Sigmoid colon (tissue), 7 donors: ENCODE results near the gene LCMT1. TPM values are rescaled to one million over a fixed set of nuclear protein-coding genes. Genes with fewer than 3 reads are reported as not detected.

Source experiments
- DNase-seq: peaks from one replicate; pipeline ENCODE4 v3.0.0-alpha.2; 2019
- H3K27ac ChIP-seq, 4 donors: fragments of 200-600 bp; sonication (generic); one replicate each; pipeline ENCODE4 v1.5.1; 2016 to 2019; ENCODE audit warnings: mild to moderate bottlenecking in 1 of 4
- H3K27me3 ChIP-seq, 3 donors: fragments of 200-600 bp; sonication (generic); one replicate each; pipeline ENCODE4 v1.5.1; 2019; ENCODE audit warnings: mild to moderate bottlenecking in 1 of 3
- H3K36me3 ChIP-seq, 4 donors: fragments of 200-600 bp; sonication (generic); one replicate each; pipeline ENCODE4 v1.5.1; 2016 to 2019
- H3K4me1 ChIP-seq, 4 donors: fragments of 200-600 bp; sonication (generic); one replicate each; pipeline ENCODE4 v1.5.1; 2017 to 2019
- H3K4me3 ChIP-seq, 4 donors: fragments of 200-600 bp; sonication (generic); one replicate each; pipeline ENCODE4 v1.5.1; 2017 to 2019; ENCODE audit warnings: mild to moderate bottlenecking in 2 of 4, moderate library complexity in 1 of 4
- H3K9me3 ChIP-seq, 4 donors: fragments of 200-600 bp in 3 of 4; sonication (generic) in 3 of 4; one replicate each; pipeline versions ENCODE4 v1.5.1 to v1.6.1; 2013 to 2019
- EP300 ChIP-seq, 4 donors: sonication (generic); formaldehyde crosslinking; IDR thresholded peaks; one replicate each; pipeline ENCODE4 v1.6.1; 2017; ENCODE audit warnings: antibody characterized with exemption in 4 of 4
- POLR2A ChIP-seq, 2 donors: fragments of 450-650 bp; IDR thresholded peaks; one replicate each; pipeline ENCODE4 v1.6.1; 2016; ENCODE audit warnings: antibody characterized with exemption in 2 of 2, mild to moderate bottlenecking in 2 of 2, moderate library complexity in 2 of 2
- POLR2AphosphoS5 ChIP-seq, 4 donors: sonication (generic); formaldehyde crosslinking; IDR thresholded peaks; one replicate each; pipeline ENCODE4 v1.6.1; 2017; ENCODE audit warnings: antibody characterized with exemption in 4 of 4
- WGBS, 2 donors: extraction: QIAGEN DNeasy Blood & Tissue Kit; methylation state at CpG; one replicate each; pipeline ENCODE4 v1.1.7; 2013; 5-methylcytosine and 5-hydroxymethylcytosine counted together
- intact Hi-C: fragments of 100-400 bp; cut with DNase I; formaldehyde crosslinking; loops from one replicate; pipeline ENCODE4 v1.15.1; 2023
- polyA plus RNA-seq, 3 donors: library from polyadenylated mRNA; stranded (reverse); fragments of 200-250 nt; gene quantifications; one replicate each; pipeline ENCODE4 v1.2.3, GENCODE V29; 2013
- total RNA-seq, 4 donors: library from RNA; depleted of rRNA; stranded (reverse); fragments of >200 nt; gene quantifications; one replicate each; pipeline ENCODE4 v1.1.0, GENCODE V29; 2016
- TF ChIP-seq, protein P1 (sequence below), 4 experiments: fragments of 450-650 bp in 3 of 4; fragments of 200-600 bp in 1 of 4; IDR thresholded peaks; one replicate each; pipeline ENCODE4 v1.5.1; 2016 to 2019; ENCODE audit warnings: antibody characterized with exemption in 4 of 4, mild to moderate bottlenecking in 3 of 4, moderate library complexity in 2 of 4
- donor health status: healthy with polysubstance abuse.
- donor health status: Bipolar disorder and iron deficiency.
- donor health status: healthy.

Gene LCMT1
- total and polyA plus RNA-seq, 7 donors = 27.0 to 61.5 (median 43.5) TPM

- Histone ChIP-seq H3K9me3 (no peaks in the 10 kb centered on the region), H3K4me1 (no peaks in the 10 kb centered on the region), H3K27me3 (no peaks in the 10 kb centered on the region), H3K4me3 (no peak overlapping the region), H3K27ac (no peak overlapping the region), H3K36me3 (no peaks in the 10 kb centered on the region)
- no peak for TF ChIP-seq EP300 (IDR thresholded peaks at IDR 0.05)
- TF ChIP-seq, protein P1, sequence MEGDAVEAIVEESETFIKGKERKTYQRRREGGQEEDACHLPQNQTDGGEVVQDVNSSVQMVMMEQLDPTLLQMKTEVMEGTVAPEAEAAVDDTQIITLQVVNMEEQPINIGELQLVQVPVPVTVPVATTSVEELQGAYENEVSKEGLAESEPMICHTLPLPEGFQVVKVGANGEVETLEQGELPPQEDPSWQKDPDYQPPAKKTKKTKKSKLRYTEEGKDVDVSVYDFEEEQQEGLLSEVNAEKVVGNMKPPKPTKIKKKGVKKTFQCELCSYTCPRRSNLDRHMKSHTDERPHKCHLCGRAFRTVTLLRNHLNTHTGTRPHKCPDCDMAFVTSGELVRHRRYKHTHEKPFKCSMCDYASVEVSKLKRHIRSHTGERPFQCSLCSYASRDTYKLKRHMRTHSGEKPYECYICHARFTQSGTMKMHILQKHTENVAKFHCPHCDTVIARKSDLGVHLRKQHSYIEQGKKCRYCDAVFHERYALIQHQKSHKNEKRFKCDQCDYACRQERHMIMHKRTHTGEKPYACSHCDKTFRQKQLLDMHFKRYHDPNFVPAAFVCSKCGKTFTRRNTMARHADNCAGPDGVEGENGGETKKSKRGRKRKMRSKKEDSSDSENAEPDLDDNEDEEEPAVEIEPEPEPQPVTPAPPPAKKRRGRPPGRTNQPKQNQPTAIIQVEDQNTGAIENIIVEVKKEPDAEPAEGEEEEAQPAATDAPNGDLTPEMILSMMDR (IDR thresholded peaks at IDR 0.05) = no peak
- no peak for TF ChIP-seq POLR2A (IDR thresholded peaks at IDR 0.05)
- no peak for TF ChIP-seq POLR2AphosphoS5 (IDR thresholded peaks at IDR 0.05)
- DNase-seq = no peak
- intact Hi-C loops = no loop called here
- 62 to 90% methylated on average over 10 of the region's 10 CpGs for whole genome bisulfite sequencing, 2 donors
These were observed 18.1 kb upstream of the LCMT1 start for GRCh38 chr16:25093208-25094061.

GRCh38 chr16:25094596-25094995, 16.9 kb upstream of the LCMT1 start:
- Histone ChIP-seq H3K4me3 (no peak overlapping the region), H3K36me3 (no peaks in the 10 kb centered on the region), H3K27ac (no peak overlapping the region), H3K4me1 (no peaks in the 10 kb centered on the region), H3K27me3 (no peaks in the 10 kb centered on the region), H3K9me3 (no peaks in the 10 kb centered on the region)
- 70 to 79% methylated on average over 8 of the region's 8 CpGs for WGBS, 2 donors
- TF ChIP-seq, protein P1 (IDR thresholded peaks at IDR 0.05) = no peak
- TF ChIP-seq EP300 (IDR thresholded peaks at IDR 0.05) (no peak), POLR2A (IDR thresholded peaks at IDR 0.05) (no peak), POLR2AphosphoS5 (IDR thresholded peaks at IDR 0.05) (no peak)
- intact Hi-C loops = no loop called here
- no peak for DNase-seq

DNA sequence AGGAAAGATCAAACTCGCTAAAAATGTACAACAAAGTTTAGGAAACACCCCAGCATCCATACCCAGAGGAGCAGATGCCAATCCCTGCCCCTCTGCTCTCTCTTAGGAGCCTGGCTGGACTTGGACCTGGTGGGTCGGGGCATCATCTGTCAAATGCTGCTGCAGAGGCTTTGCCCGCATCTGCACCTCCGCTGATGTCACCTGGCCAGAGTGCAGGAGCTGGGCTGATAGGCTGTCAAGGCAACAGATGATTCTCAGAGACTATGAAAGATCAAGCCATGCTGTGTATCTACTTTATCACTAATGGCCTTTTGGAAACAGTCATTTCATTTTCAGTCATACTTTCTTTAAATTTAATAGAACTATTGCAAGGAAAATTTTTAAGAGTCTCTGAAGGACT, 15.9 kb upstream of the LCMT1 start:
- Histone ChIP-seq H3K27ac (no peak overlapping the region), H3K4me1 (no peaks in the 10 kb centered on the region), H3K36me3 (no peaks in the 10 kb centered on the region), H3K27me3 (no peaks in the 10 kb centered on the region), H3K4me3 (no peak overlapping the region), H3K9me3 (no peaks in the 10 kb centered on the region)
- TF ChIP-seq EP300 (IDR thresholded peaks at IDR 0.05) (no peak), POLR2AphosphoS5 (IDR thresholded peaks at IDR 0.05) (no peak), POLR2A (IDR thresholded peaks at IDR 0.05) (no peak)
- TF ChIP-seq, protein P1 (IDR thresholded peaks at IDR 0.05) = no peak
- intact Hi-C loops = no loop called here
- 77 to 89% methylated on average over 4 of the region's 4 CpGs for WGBS, 2 donors
- DNase-seq = no peak

DNA sequence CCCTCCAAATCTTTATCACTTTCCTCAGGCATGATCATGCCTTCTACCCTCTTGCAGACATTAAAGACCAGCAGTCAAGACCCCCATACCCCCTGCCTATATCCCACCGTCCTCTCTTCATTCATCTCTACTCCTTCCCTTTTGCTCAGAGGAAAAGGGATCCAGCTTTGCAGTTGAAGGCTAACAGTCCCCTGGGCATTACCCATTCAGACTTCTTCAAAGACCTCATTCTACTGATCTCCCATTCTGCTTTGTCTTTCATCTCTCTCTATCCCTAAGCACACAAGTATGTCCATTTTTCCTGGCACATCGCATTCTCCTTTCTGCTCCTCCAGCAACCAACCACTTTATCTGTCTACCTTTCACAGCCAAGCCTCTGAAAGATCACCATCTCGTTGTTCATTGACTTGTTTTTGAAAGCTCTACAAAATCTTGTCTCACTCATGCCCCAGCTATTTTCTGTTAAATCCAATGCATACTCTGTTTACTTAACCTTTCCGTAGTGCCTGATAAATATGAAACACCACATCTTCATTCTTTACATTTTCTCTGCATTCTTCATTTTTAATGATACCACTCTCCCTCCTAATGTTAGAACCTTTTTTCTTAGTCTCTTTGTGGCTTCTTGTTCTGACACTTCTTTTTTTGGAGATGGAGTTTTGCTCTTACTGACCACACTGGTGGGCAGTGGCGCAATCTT, 14.1 kb upstream of the LCMT1 start:
- intact Hi-C loops = no loop called here
- no peaks in the 10 kb centered on the region for H3K36me3 ChIP-seq
- H3K27ac ChIP-seq = no peak overlapping the region
- no peak overlapping the region for H3K4me3 ChIP-seq
- TF ChIP-seq EP300 (IDR thresholded peaks at IDR 0.05) (no peak), POLR2A (IDR thresholded peaks at IDR 0.05) (no peak), POLR2AphosphoS5 (IDR thresholded peaks at IDR 0.05) (no peak)
- TF ChIP-seq, protein P1 (IDR thresholded peaks at IDR 0.05) = no peak
- DNase-seq = no peak
- H3K9me3 ChIP-seq = no peaks in the 10 kb centered on the region
- WGBS, 2 donors = 61 to 68% methylated on average over 5 of the region's 5 CpGs
- H3K27me3 ChIP-seq = no peaks in the 10 kb centered on the region
- H3K4me1 ChIP-seq = no peaks in the 10 kb centered on the region
